ENCODE measurements around the gene TBC1D16.

Gene TBC1D16

GRCh38 chr17:79987187-79987934 is 48.3 kb downstream of the TBC1D16 start:
- DNase-seq, result no peak

GRCh38 chr17:79986411-79987186 is 49.1 kb downstream of the TBC1D16 start:
- DNase-seq, result no peak

- no peak for DNase-seq
Observed at GRCh38 chr17:79985943-79986391, 49.7 kb downstream of the TBC1D16 start.

GRCh38 chr17:79985361-79985942 is 50.2 kb downstream of the TBC1D16 start:
- DNase-seq, result no peak

GRCh38 chr17:79984877-79985276 is 50.8 kb downstream of the TBC1D16 start:
- DNase-seq, result no peak

GRCh38 chr17:79984045-79984840 is 51.4 kb downstream of the TBC1D16 start:
- DNase-seq, result no peak

- no peak for DNase-seq
Observed at GRCh38 chr17:79983456-79983855, 52.2 kb downstream of the TBC1D16 start.

GRCh38 chr17:79982986-79983385 is 52.7 kb downstream of the TBC1D16 start:
- no peak for DNase-seq

GRCh38 chr17:79981661-79982101 is 54.0 kb downstream of the TBC1D16 start:
- DNase-seq, result no peak

- DNase-seq, result no peak
Observed at GRCh38 chr17:79981090-79981489, 54.6 kb downstream of the TBC1D16 start.

GRCh38 chr17:79980246-79981043 is 55.2 kb downstream of the TBC1D16 start:
- DNase-seq, result no peak

GRCh38 chr17:79979816-79980215 is 55.9 kb downstream of the TBC1D16 start:
- DNase-seq, result no peak

- DNase-seq, result no peak
Observed at GRCh38 chr17:79979221-79979741, 56.4 kb downstream of the TBC1D16 start.

GRCh38 chr17:79978548-79978855 is 57.2 kb downstream of the TBC1D16 start:
- DNase-seq, result no peak

GRCh38 chr17:79977708-79978547 is 57.7 kb downstream of the TBC1D16 start:
- no peak for DNase-seq

GRCh38 chr17:79977161-79977631 is 58.5 kb downstream of the TBC1D16 start:
- no peak for DNase-seq

- DNase-seq, result no peak
Observed at GRCh38 chr17:79976451-79976850, 59.2 kb downstream of the TBC1D16 start.

GRCh38 chr17:79975498-79976134 is 60.1 kb downstream of the TBC1D16 start:
- DNase-seq, result no peak

- no peak for DNase-seq
Observed at GRCh38 chr17:79974566-79975497, 60.8 kb downstream of the TBC1D16 start.

Data from activated CD4-positive, alpha-beta T cell treated with anti-CD3 and anti-CD28 coated beads, Interleukin-2, Interleukin-6, amounts not matched to agents 100 ng/mL and 50 ng/mL, durations not matched to agents 16 hours and 8 hours (primary cell).